ENCODE data around the gene LEFTY1. TPM values are rescaled to one million over a fixed set of nuclear protein-coding genes. Genes with fewer than 3 reads are reported as not detected.

The LEFTY1 gene
- total and polyA plus RNA-seq, 2 donors (not counting 1 experiment from before 2014, with no cell fraction given), result 0.07 TPM; not detected in 1

- H3K4me2 ChIP-seq (replicated peaks; ENCODE audit: low read depth, low read length, poor library complexity, severe bottlenecking), result no peak overlapping the region
These were observed 1.6 kb upstream of the LEFTY1 start for GRCh38 chr1:225890346-225891228.

DNA sequence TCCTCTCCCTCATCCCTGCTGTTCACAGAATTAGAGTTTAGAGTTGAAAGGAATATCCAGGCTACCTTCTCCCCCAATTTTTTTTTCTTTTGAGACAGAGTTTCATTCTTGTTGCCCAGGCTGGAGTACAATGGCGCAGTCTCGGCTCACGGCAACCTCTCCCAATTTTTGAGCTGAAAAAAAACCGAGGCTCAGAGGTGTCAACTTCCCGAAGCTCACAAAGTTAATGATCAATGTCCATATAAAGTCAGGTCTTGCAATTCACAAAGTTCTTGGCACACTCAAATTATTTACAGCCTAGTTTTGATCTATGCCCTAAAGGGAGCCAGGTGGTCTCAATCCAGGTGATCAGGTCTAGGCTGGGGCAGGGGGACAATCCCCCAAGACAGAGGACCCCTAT lies 797 bp upstream of the LEFTY1 start:
- Mint-ChIP-seq H3K27me3 (peaks cover 3% of the 10 kb centered on the region), H3K4me1 (no peaks in the 10 kb centered on the region), H3K4me3 (no peak overlapping the region), H3K9me3 (ENCODE audit: insufficient read depth) (no peaks in the 10 kb centered on the region), H3K27ac (no peak overlapping the region)
- Histone ChIP-seq H2AFZ (ENCODE audit: insufficient read depth, low read depth, low read length, poor library complexity, severe bottlenecking) (no peak overlapping the region), H3K4me3 (ENCODE audit: control extremely low read depth in 1 of 5, extremely low read depth in 1 of 5, insufficient read depth in 1 of 5, low read depth in 2 of 5, low read length in 4 of 5) (no peak overlapping the region), H3K27ac (ENCODE audit: low read length in 2 of 2) (no peak overlapping the region), H3K36me3 (replicated peaks in 1 of 2; ENCODE audit: control extremely low read depth in 1 of 2, control insufficient read depth in 1 of 2, extremely low read depth in 1 of 2, insufficient read depth in 2 of 2, low read length in 1 of 2) (no peaks in the 10 kb centered on the region), H3K4me2 (replicated peaks; ENCODE audit: low read depth, low read length, poor library complexity, severe bottlenecking) (no peak overlapping the region), H3K9me3 (ENCODE audit: control extremely low read depth in 1 of 3, control insufficient read depth in 2 of 3, insufficient read depth in 1 of 3, low read length in 2 of 3) (no peaks in the 10 kb centered on the region), H3K79me2 (ENCODE audit: control insufficient read depth, insufficient read depth, low read length) (no peaks in the 10 kb centered on the region), H3K27me3 (replicated peaks in 1 of 4; ENCODE audit: control extremely low read depth in 1 of 4, control insufficient read depth in 3 of 4, insufficient read depth in 4 of 4, low read length in 3 of 4) (no peaks in the 10 kb centered on the region), H3K9ac (ENCODE audit: low read length) (no peak overlapping the region), H4K20me1 (ENCODE audit: control insufficient read depth, insufficient read depth, low read length, poor library complexity, severe bottlenecking) (no peaks in the 10 kb centered on the region), H3K4me1 (ENCODE audit: control insufficient read depth in 2 of 2, insufficient read depth in 2 of 2, low read length in 2 of 2) (no peaks in the 10 kb centered on the region)
- TF ChIP-seq, protein P1, sequence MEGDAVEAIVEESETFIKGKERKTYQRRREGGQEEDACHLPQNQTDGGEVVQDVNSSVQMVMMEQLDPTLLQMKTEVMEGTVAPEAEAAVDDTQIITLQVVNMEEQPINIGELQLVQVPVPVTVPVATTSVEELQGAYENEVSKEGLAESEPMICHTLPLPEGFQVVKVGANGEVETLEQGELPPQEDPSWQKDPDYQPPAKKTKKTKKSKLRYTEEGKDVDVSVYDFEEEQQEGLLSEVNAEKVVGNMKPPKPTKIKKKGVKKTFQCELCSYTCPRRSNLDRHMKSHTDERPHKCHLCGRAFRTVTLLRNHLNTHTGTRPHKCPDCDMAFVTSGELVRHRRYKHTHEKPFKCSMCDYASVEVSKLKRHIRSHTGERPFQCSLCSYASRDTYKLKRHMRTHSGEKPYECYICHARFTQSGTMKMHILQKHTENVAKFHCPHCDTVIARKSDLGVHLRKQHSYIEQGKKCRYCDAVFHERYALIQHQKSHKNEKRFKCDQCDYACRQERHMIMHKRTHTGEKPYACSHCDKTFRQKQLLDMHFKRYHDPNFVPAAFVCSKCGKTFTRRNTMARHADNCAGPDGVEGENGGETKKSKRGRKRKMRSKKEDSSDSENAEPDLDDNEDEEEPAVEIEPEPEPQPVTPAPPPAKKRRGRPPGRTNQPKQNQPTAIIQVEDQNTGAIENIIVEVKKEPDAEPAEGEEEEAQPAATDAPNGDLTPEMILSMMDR (IDR thresholded peaks at IDR 0.05), result no peak
- TF ChIP-seq EZH2 (IDR thresholded peaks at IDR 0.05; ENCODE audit: borderline replicate concordance, insufficient read depth, low read depth, low read length, poor library complexity, severe bottlenecking), result no peak
- WGBS (ENCODE audit: insufficient coverage), result 99% methylated on average over 5 of the region's 5 CpGs
- ChIA-PET POLR2A (no interaction called here), CTCF (interaction anchor here (3.2 kb wide), 1 partner anchor 20 kb away, joined by 11 read pairs; no protein-coding TSS in a partner anchor)
- DNase-seq, result no peak
- intact Hi-C loops (cut with micrococcal nuclease), result no loop called here
- no peak for ATAC-seq (ENCODE audit: low read depth)

More at GRCh38 chr1:225890346-225891228, 1.6 kb upstream of the LEFTY1 start:
- no peaks in the 10 kb centered on the region for H3K9me3 Mint-ChIP-seq (ENCODE audit: insufficient read depth)
- Histone ChIP-seq H3K27me3 (replicated peaks in 1 of 4; ENCODE audit: control extremely low read depth in 1 of 4, control insufficient read depth in 3 of 4, insufficient read depth in 4 of 4, low read length in 3 of 4) (no peaks in the 10 kb centered on the region), H3K4me3 (ENCODE audit: control extremely low read depth in 1 of 5, extremely low read depth in 1 of 5, insufficient read depth in 1 of 5, low read depth in 2 of 5, low read length in 4 of 5) (no peak overlapping the region), H3K9me3 (ENCODE audit: control extremely low read depth in 1 of 3, control insufficient read depth in 2 of 3, insufficient read depth in 1 of 3, low read length in 2 of 3) (no peaks in the 10 kb centered on the region), H3K79me2 (ENCODE audit: control insufficient read depth, insufficient read depth, low read length) (peaks cover under 1% of the 10 kb centered on the region), H3K36me3 (replicated peaks in 1 of 2; ENCODE audit: control extremely low read depth in 1 of 2, control insufficient read depth in 1 of 2, extremely low read depth in 1 of 2, insufficient read depth in 2 of 2, low read length in 1 of 2) (no peaks in the 10 kb centered on the region), H3K27ac (ENCODE audit: low read length in 2 of 2) (no peak overlapping the region), H4K20me1 (ENCODE audit: control insufficient read depth, insufficient read depth, low read length, poor library complexity, severe bottlenecking) (no peaks in the 10 kb centered on the region), H3K4me1 (ENCODE audit: control insufficient read depth in 2 of 2, insufficient read depth in 2 of 2, low read length in 2 of 2) (peaks cover under 1% of the 10 kb centered on the region in 2 donors), H2AFZ (ENCODE audit: insufficient read depth, low read depth, low read length, poor library complexity, severe bottlenecking) (no peak overlapping the region), H3K9ac (ENCODE audit: low read length) (no peak overlapping the region)
- no peaks in the 10 kb centered on the region for H3K4me1 Mint-ChIP-seq
- ChIA-PET POLR2A (no interaction called here), CTCF (interaction anchor here (0.9 to 3.2 kb wide), 4 partner anchors 8 to 19 kb away, joined by 3 to 11 read pairs (median 4); no protein-coding TSS in a partner anchor)
- 91% methylated on average over 5 of the region's 6 CpGs for WGBS (ENCODE audit: insufficient coverage)
- TF ChIP-seq EZH2 (IDR thresholded peaks at IDR 0.05; ENCODE audit: borderline replicate concordance, insufficient read depth, low read depth, low read length, poor library complexity, severe bottlenecking), result no peak
- TF ChIP-seq, protein P1 (IDR thresholded peaks at IDR 0.05), result no peak
- no peak for ATAC-seq (ENCODE audit: low read depth)
- H3K27me3 Mint-ChIP-seq, result peaks cover 3% of the 10 kb centered on the region
- DNase-seq, result no peak
- H3K27ac Mint-ChIP-seq, result no peak overlapping the region
- intact Hi-C loops (cut with micrococcal nuclease), result no loop called here
- no peak overlapping the region for H3K4me3 Mint-ChIP-seq
